Ishikawa (cell line): ENCODE data around the gene SMG7.

Experiments used
- EGR1 ChIP-seq: IDR thresholded peaks from 2 replicates; pipeline ENCODE4 v1.6.1; 2012
- EP300 ChIP-seq: IDR thresholded peaks from 2 replicates; pipeline ENCODE4 v1.6.1; 2012; ENCODE audit warnings: borderline replicate concordance
- MAX ChIP-seq: IDR thresholded peaks from 2 replicates; pipeline ENCODE4 v1.6.1; 2012
- RAD21 ChIP-seq: IDR thresholded peaks from 2 replicates; pipeline ENCODE4 v1.6.1; 2012; ENCODE audit warnings: low read depth
- TAF1 ChIP-seq: IDR thresholded peaks from 2 replicates; pipeline ENCODE4 v1.6.1; 2012; ENCODE audit warnings: low read depth, mild to moderate bottlenecking
- ZBTB7A ChIP-seq: IDR thresholded peaks from 2 replicates; pipeline ENCODE4 v1.6.1; 2012; ENCODE audit warnings: low read depth

GRCh38 chr1:183551924-183552323 is 79.6 kb downstream of the SMG7 start:
- TF ChIP-seq ZBTB7A (no peak), EP300 (no peak), MAX (no peak), TAF1 (no peak), EGR1 (no peak), RAD21 (no peak)
